ENCODE results near the gene TMEM126A.

Gene TMEM126A

GRCh38 chr11:85695546-85695945, 47.8 kb downstream of the TMEM126A start:
- no peak for DNase-seq (ENCODE audit: low read depth in 2 of 2)

- DNase-seq (ENCODE audit: low read depth in 2 of 2) = no peak
Observed at GRCh38 chr11:85697747-85698146, 50.0 kb downstream of the TMEM126A start.

DNA sequence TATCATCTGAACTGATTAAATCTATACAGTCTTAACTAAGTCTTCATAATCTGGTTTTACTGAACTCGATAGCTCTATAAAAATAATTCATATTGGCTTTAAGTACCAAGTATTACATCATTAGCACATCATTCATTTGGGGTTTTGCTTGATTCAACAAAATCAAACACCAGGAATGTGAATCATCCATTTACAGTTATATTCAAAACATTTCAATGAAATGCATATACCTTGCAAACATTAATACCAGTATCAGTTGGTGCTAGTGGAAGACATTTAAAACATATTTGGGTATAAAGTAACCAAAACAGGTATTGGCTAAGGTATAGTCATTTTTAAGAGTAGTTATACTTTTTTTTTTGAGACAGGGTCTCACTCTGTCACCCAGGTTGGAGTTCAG, 50.4 kb downstream of the TMEM126A start:
- DNase-seq (ENCODE audit: low read depth in 2 of 2) = no peak

- DNase-seq (ENCODE audit: low read depth in 2 of 2) = no peak
Observed at GRCh38 chr11:85699957-85700741, 52.4 kb downstream of the TMEM126A start.

DNA sequence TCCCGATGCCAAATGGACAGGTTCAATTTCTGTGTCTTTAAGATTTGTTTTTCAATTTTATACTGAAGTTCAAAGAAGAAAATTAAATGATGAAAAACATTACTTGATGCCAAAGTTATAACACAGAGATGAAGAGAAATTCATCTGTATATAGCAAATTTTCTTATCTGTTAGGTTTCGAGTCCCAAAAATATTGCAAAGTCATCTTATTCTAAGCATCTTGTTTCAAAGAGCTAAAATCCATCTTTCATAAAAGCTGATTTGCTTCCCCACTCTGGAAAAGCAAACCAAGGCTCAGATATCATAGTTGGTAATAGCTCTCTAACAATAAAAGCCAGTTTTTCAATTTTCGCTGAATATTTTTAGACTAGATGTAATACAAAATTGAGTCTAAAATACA, 57.2 kb downstream of the TMEM126A start:
- DNase-seq (ENCODE audit: low read depth in 2 of 2) = no peak

DNA sequence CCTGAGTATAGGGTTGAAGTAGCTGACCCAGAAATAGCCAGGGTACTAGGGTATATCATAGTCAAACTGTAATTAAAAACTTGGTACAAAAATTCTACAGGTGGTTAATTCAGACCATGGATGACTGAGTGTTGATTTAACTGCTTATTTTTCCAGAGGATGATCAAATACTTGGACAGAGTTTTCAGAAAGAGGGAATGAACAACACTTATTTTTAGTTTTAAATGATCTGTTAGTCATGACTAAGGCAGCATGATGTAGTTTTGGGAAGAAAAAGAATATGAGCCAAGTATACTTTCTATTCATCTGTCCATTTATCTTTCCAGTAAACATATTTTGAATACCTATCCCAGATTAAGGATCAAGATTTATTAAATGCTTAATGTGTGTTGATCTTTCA, 58.0 kb downstream of the TMEM126A start:
- DNase-seq (ENCODE audit: low read depth in 2 of 2) = no peak
